KG1 (cell line): ENCODE data around the gene VPS25.
"Not testable (repeated sequence)": the region's sequence is repeated elsewhere in the genome, so short reads cannot be mapped to it uniquely, and the experiment has no call there.

Experiments used
- DNase-seq: peaks from one replicate; lab custom pipeline; 2025; lab: John Stamatoyannopoulos, UW

Gene VPS25

GRCh38 chr17:42773290-42774035 lies at the start of gene VPS25:
Gene VPS25 (plus strand): TSS chr17:42773449. CDS start chr17:42773476, 27 bp downstream.
- peak; percentile 43 for DNase-seq

- no peak for DNase-seq
Measured at GRCh38 chr17:42723636-42724035, 49.6 kb upstream of the VPS25 start.

GRCh38 chr17:42725143-42725542 lies 48.1 kb upstream of the VPS25 start:
- DNase-seq, result no peak

GRCh38 chr17:42740699-42741098 lies 32.5 kb upstream of the VPS25 start:
- DNase-seq, result no peak

- DNase-seq, result not testable (repeated sequence)
Measured at GRCh38 chr17:42742916-42743315, 30.3 kb upstream of the VPS25 start.

GRCh38 chr17:42743595-42744282 lies 29.5 kb upstream of the VPS25 start:
- DNase-seq, result no peak

GRCh38 chr17:42744283-42744805 lies 28.9 kb upstream of the VPS25 start:
- DNase-seq, result no peak

- peak; percentile 57 for DNase-seq
Measured at GRCh38 chr17:42744806-42745617, 28.2 kb upstream of the VPS25 start, which contains the start of gene EZH1. Gene EZH1 (minus strand): TSS chr17:42745040. CDS start chr17:42728941, 16,099 bp downstream.

- DNase-seq, result no peak
Measured at GRCh38 chr17:42748202-42748907, 24.9 kb upstream of the VPS25 start.

- no peak for DNase-seq
Measured at GRCh38 chr17:42748908-42749798, 24.1 kb upstream of the VPS25 start.

GRCh38 chr17:42750739-42751344 lies 22.4 kb upstream of the VPS25 start:
- DNase-seq, result no peak

- DNase-seq, result no peak
Measured at GRCh38 chr17:42751628-42752027, 21.6 kb upstream of the VPS25 start.

GRCh38 chr17:42754782-42755181 lies 18.5 kb upstream of the VPS25 start:
- no peak for DNase-seq

- no peak for DNase-seq
Measured at GRCh38 chr17:42759982-42760651, 13.1 kb upstream of the VPS25 start.

GRCh38 chr17:42760652-42761581 lies 12.3 kb upstream of the VPS25 start, which contains the start of gene RAMP2:
Gene RAMP2 (plus strand): TSS chr17:42761227. CDS start chr17:42761262, 35 bp downstream.
- no peak for DNase-seq

- no peak for DNase-seq
Measured at GRCh38 chr17:42761638-42762037, 11.6 kb upstream of the VPS25 start.

- DNase-seq, result no peak
Measured at GRCh38 chr17:42766124-42766523, 7.1 kb upstream of the VPS25 start.

GRCh38 chr17:42767512-42767911 lies 5.7 kb upstream of the VPS25 start:
- DNase-seq, result no peak
